HG02571 (cell line): ENCODE data around the gene POLR3K.

Experiments
- ATAC-seq: cut with Tn5 transposase; IDR thresholded peaks from one replicate; pipeline ENCODE4 v1.9.1; 2021; ENCODE audit warnings: mild to moderate bottlenecking, moderate library complexity; ENCODE audit not compliant: unreplicated experiment

Gene POLR3K

GRCh38 chr16:53346-54236 lies at the start of gene POLR3K, which contains the start of gene SNRNP25:
Gene POLR3K, minus strand, starts transcription at chr16:53608. Its CDS starts 22 bp downstream, at chr16:53586.
Gene SNRNP25, plus strand, starts transcription at chr16:53828. Its CDS starts 189 bp downstream, at chr16:54017.
- ATAC-seq, result peak; percentile 86

- ATAC-seq, result no peak
Measured at GRCh38 chr16:102060-102855, 48.9 kb upstream of the POLR3K start.

GRCh38 chr16:101586-101985 lies 48.2 kb upstream of the POLR3K start:
- no peak for ATAC-seq

- no peak for ATAC-seq
Measured at GRCh38 chr16:100989-101388, 47.6 kb upstream of the POLR3K start.

- ATAC-seq, result no peak
Measured at GRCh38 chr16:97822-98221, 44.4 kb upstream of the POLR3K start.

GRCh38 chr16:96935-97381 lies 43.5 kb upstream of the POLR3K start:
- ATAC-seq, result peak; percentile 46

GRCh38 chr16:94918-95265 lies 41.5 kb upstream of the POLR3K start:
- no peak for ATAC-seq

GRCh38 chr16:92431-93339 lies 39.3 kb upstream of the POLR3K start:
- ATAC-seq, result no peak

GRCh38 chr16:91484-91883 lies 38.1 kb upstream of the POLR3K start:
- ATAC-seq, result no peak

- ATAC-seq, result no peak
Measured at GRCh38 chr16:89391-90302, 36.2 kb upstream of the POLR3K start.

- ATAC-seq, result no peak
Measured at GRCh38 chr16:88613-89012, 35.2 kb upstream of the POLR3K start.

GRCh38 chr16:86483-86952 lies 33.1 kb upstream of the POLR3K start:
- no peak for ATAC-seq

- ATAC-seq, result no peak
Measured at GRCh38 chr16:85865-86264, 32.5 kb upstream of the POLR3K start.

GRCh38 chr16:85407-85782 lies 32.0 kb upstream of the POLR3K start:
- no peak for ATAC-seq

- ATAC-seq, result no peak
Measured at GRCh38 chr16:84718-85406, 31.5 kb upstream of the POLR3K start.

- ATAC-seq, result no peak
Measured at GRCh38 chr16:83781-84615, 30.6 kb upstream of the POLR3K start.

- no peak for ATAC-seq
Measured at GRCh38 chr16:83060-83603, 29.7 kb upstream of the POLR3K start.
